ENCODE data around the gene ASCL4. TPM values are rescaled to one million over a fixed set of nuclear protein-coding genes. Genes with fewer than 3 reads are reported as not detected.

Gene ASCL4
- total and polyA plus RNA-seq, 2 experiments from 2014 or later, result not detected

- TF ChIP-seq ZNF462 (CRISPR knock-in tag; IDR thresholded peaks at IDR 0.05), result no peak
- TF ChIP-seq CREB1 (CRISPR knock-in tag; IDR thresholded peaks at IDR 0.05; ENCODE audit: low read depth), result no peak
- no peak for TF ChIP-seq ZNF331 (CRISPR knock-in tag; IDR thresholded peaks at IDR 0.05; ENCODE audit: low read depth)
- no peak for TF ChIP-seq EZH2 (IDR thresholded peaks at IDR 0.05; ENCODE audit: low read depth, unreplicated experiment)
- TF ChIP-seq POLR2AphosphoS5 (IDR thresholded peaks at IDR 0.05; ENCODE audit: low read depth), result no peak
- TF ChIP-seq JUNB (IDR thresholded peaks at IDR 0.05; ENCODE audit: unreplicated experiment), result no peak
- no peak for TF ChIP-seq EZH2phosphoT487 (IDR thresholded peaks at IDR 0.05; ENCODE audit: unreplicated experiment)
- no peak for TF ChIP-seq REST (IDR thresholded peaks at IDR 0.05; ENCODE audit: unreplicated experiment)
Observed at GRCh38 chr12:107759410-107759809, 15.1 kb upstream of the ASCL4 start (continued).
